NCI-H748 (cell line): Measurements from ENCODE around the gene COL23A1.
"Not testable (repeated sequence)": the region's sequence is repeated elsewhere in the genome, so short reads cannot be mapped to it uniquely, and the experiment has no call there.

ENCODE experiments used
- DNase-seq: peaks from one replicate; lab custom pipeline; 2025; ENCODE audit not compliant: unreplicated experiment; lab: John Stamatoyannopoulos, UW

The COL23A1 gene

GRCh38 chr5:178511172-178511571 lies 79.0 kb downstream of the COL23A1 start:
- DNase-seq, result no peak

GRCh38 chr5:178509491-178510057 lies 80.6 kb downstream of the COL23A1 start:
- no peak for DNase-seq

DNA sequence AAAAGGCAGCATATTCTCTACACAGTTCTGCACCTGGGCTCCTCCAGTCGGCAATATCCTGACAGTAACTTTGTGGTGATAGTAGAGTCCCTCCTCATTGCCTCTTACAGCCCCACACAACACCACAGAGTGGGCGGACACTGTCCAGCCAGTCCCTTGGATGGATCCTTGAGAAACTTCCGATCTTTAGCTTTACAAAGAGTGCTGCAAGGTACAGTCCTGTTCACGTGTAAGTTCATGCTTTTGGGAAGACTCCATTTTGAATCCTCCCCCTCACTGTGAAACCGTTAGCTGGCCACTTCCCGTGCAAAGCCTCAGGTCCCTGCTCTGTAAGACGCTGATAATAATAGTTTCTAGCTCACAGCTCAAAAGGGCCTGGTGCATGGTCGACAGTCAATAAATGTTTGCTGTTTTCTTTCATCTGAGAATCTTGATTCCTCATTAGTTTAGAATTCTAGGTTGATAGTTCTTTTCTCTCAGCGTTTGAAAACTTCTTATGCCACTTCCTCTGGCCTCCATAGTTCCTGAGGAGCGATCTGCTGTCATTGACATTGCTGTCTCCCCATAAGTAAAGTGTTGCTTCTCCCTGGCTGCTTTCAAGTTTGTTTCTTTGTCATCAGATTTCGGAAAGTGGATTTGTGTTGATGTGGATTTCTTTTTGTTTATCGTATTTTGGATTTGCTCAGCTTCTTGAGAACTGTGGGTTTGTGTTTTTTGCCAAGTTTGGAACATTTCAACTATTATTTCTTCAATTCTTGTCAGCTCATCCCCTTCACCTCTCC lies 82.9 kb downstream of the COL23A1 start:
- DNase-seq, result no peak

DNA sequence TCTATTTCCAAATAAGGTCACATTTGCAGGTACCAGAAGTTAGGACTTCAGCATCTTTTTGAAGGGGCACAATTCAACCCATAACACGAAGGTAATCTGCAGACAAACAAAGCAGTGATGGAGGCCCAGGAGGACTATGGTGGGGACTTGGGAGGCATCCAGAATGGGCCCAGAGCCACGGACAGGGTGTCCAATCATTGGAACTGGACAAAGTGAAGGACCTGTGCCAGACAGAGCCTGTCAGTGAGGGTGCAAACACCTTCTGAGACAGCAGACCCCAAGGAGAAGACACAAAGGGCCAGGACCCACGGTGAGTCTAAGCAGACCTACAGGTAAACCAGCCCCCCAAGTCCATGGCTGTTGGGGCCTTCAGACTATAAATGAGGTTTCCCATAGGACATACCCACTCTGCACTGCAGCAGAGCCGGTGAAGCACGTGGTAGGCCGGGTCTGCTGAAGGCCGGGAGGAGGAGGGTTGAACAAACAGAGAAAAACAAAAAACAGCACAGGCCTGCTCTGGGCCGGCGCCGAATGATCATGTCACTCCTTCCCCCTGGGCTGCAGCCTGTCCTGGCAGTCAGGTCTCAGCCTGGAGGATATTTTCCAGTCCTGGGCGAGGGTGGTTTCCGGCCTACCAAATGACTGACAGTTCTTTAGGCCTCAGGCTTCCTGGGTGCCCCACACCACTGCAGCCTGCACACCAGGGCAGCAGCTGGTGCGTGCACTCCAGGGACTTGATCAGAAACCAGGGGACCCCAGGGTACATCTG lies 84.4 kb downstream of the COL23A1 start:
- DNase-seq, result no peak

- DNase-seq, result no peak
Observed at GRCh38 chr5:178504340-178504960, 85.7 kb downstream of the COL23A1 start.

GRCh38 chr5:178502401-178503100 lies 87.6 kb downstream of the COL23A1 start:
- DNase-seq, result no peak

DNA sequence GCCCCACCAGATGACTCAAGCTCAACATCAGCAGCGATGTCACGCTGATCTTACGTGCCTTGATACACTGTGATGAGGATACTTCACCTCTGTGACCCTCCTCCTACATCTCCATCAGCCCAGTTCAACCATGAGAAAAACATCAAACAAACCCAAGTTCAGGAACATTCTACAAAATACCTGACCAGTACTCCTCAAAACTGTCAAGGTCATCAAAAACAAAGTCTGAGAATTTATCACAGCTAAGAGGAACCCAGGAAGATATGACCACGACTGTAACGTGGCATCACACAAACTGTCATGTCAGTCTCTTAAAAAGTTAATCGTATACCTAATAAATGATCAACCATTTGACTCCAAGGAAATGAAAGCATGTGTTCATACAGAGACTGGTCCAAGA lies 90.8 kb downstream of the COL23A1 start:
- DNase-seq, result no peak

DNA sequence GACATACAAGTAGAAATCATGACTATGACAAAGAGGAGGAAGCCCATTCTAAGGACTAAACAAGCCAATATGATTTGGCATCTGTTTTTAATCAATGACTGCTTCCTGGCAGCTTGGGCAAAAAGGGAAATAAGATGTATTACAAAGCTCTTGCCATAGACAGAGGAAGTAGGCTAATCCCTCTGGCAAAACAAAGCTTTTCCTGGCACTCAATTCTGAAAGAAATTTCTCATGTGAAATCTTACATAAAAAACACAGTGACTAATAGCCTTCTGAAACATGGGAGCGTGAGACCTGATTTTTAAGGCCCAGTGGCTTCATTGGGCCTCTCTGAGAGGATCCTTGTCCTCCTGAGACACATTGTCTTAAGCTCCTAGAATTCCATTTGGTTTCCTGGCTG lies 93.6 kb downstream of the COL23A1 start:
- DNase-seq, result no peak

DNA sequence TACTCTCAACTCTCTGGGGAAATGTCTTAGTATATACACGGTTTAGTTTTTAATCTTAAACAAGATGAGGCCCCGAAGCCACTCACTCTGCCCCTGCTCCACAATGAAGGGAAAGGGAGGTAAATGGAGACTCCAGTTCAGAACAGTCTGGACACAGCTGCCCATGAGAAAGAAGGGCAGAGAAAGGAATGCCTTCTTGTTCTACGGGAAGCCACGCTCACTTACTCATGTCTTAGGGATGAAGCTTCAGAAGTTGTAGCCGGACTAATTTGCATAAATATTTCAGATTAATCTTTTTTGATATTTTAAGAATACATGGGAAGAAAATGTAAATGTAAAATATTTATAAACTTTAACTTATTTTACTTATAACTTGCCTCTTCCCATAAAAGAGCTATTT lies 94.0 kb downstream of the COL23A1 start:
- no peak for DNase-seq

DNA sequence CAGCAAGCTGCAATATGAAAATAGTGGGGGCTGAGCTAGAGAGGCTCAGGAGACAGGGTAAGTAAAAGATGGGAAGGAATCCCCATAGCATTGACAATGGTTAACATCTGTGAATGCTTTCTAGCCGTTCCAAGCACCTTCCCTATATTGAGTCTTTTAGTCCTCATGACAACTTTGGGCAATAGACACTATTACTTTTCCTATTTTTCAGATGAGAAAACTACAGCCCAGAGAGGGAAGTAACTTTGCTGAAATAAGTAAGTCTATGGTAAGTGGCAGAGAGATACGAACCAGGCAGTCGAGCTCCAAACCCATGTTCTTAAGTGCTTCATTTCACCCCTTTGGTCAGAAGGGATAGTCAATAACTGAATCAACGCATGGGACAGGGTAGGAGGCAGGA lies 94.5 kb downstream of the COL23A1 start:
- DNase-seq, result no peak

GRCh38 chr5:178492278-178492677 lies 97.9 kb downstream of the COL23A1 start:
- no peak for DNase-seq

DNA sequence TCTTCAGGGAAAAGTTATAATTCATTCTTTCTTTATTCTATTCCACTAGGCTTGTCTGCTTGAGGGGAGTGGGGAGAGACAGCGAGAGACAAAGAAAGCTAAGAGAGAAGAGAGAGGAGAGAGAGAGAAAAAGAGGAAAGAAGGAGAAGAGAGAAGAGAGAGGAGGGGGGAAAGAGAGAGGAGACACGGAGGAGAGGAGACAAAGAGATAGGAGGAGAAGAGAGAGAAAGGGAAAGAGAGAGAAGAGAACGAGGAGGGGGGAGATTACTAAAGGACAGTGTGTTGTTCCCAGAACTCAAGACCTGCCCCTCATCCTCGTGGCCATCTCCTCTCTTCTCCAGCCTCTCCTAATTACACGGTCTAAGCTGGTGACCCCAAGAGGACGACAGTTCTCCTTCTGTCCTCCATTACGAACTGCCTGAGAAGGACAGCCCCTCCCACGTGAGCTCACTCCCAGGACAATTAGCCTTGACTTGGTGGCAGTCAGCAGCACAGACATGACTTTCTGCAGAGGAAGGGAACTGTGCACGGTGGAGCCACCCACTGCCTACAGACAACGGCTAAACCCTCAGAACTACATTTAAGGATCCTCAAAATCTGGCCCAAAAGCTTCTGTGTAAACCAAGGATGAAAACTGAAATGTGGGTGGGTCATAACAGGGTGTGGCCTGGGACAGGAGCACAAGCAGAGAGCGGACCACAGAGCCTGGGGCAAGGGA lies 99.1 kb downstream of the COL23A1 start:
- DNase-seq, result no peak

- DNase-seq, result no peak
Observed at GRCh38 chr5:178489271-178489976, 100.8 kb downstream of the COL23A1 start.

DNA sequence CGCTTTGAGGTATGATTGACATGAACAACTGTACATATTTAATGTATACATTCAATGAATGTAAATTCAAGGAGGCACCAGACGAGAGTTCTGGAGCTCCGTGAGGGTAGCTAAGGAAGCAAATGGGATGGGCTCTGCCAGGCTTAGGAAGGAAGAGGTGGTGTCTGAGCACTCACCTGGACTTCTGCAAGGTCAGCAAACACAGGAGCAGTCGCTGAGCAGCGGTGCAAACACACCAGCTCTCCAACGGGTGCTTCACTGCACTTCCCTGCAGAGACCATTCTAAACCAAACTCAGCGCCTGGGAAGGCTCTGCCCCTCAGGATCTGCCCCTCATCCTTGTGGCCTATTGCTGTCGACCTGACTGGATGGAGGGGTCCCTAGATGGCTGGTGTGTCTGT lies 101.5 kb downstream of the COL23A1 start:
- no peak for DNase-seq

DNA sequence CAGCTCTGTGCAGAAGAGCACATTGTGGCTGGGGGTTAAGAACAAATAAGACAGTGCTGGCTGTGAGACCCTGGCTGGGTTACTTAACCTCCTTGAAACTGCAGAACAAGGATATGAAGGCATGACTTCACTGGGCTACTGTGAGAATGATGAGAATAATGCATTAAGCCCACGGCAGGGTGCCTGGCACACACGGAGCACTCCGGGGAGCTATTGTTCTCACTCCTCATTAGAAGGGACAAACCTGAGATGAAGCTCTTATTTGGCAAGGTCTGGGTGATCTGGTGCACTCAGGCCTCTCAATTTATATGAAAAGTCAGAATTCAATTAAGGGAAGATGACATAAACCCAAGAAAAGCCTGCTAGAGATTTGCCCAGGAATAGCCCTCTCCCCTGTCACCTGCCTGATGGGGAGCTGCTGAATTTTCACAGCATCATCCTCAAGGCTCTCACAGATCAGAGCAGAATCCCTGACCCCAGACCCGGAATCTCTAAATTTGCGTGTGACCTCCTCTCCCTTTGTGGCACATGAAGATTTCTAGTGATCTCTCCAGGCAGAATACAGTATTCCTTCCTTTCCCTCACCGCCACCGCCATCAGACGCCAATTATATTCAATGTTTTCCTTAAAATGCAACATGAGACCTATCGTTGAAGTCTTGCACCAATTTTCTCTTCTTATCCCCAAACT lies 102.1 kb downstream of the COL23A1 start:
- DNase-seq, result peak; percentile 20

DNA sequence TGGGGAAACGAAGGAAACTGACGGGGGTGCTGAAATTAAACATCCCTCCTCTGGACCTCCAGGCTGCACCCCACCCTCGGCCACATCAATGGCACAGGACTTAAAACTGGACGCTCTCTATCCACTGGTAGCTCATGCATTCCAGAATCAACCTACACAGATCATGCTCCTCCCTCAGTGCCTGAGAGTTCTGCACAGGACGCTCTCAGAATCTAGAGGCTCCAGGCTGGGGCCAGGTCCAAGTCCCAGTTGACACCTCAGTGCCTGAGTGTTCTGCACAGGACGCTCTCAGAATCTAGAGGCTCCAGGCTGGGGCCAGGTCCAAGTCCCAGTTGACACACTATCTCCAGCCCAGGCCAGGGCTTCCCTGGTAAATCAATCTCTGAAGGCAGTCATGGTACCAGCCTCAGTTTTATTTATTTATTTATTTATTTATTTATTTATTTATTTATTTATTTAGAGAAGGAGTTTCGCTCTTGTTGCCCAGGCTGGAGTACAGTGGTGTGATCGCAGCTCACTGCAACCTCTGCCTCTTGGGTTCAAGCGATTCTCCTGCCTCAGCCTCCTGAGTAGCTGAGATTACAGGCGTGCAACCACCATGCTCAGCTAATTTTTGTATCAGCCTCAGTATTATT lies 103.2 kb downstream of the COL23A1 start:
- not testable (repeated sequence) for DNase-seq

- DNase-seq, result no peak
Observed at GRCh38 chr5:178486239-178486641, 104.0 kb downstream of the COL23A1 start.

GRCh38 chr5:178483620-178484019 lies 106.6 kb downstream of the COL23A1 start:
- DNase-seq, result no peak

GRCh38 chr5:178479261-178479660 lies 110.9 kb downstream of the COL23A1 start:
- DNase-seq, result no peak
